HCT116 (cell line): ENCODE measurements around the gene STIM1. TPM values are rescaled to one million over a fixed set of nuclear protein-coding genes. Genes with fewer than 3 reads are reported as not detected.

ENCODE experiments used
- ATAC-seq: fragments of 200-7000 bp; cut with Tn5 transposase; 2 replicates; pipeline ENCODE4 v1.9.1; 2020; ENCODE audit warnings: mild to moderate bottlenecking, moderate library complexity
- BruUV-seq: library from RNA; stranded (reverse); fragments of 400-500 nt; replicated peaks from 2 replicates; lab custom pipeline; 2021; lab: Mats Ljungman, UMichigan
- CTCF ChIA-PET: fragments of 300-600 bp; sonication (Branson Sonifier 250); formaldehyde crosslinking; loops from one replicate; lab custom pipeline; 2021; ENCODE audit warnings: antibody characterized with exemption; lab: Charles Lee
- POLR2A ChIA-PET: fragments of 300-600, 350-600 bp; sonication (Branson Sonifier 250); formaldehyde crosslinking; loops from one replicate; lab custom pipeline; 2021; ENCODE audit warnings: antibody characterized with exemption; lab: Charles Lee
- RAD21 ChIA-PET, 2 experiments: fragments of 300-600 bp; sonication (Branson Sonifier 250); formaldehyde crosslinking; loops; one replicate each; lab custom pipeline; 2023; ENCODE audit warnings: low total read pairs in 2 of 2; ENCODE audit not compliant: uncharacterized antibody in 2 of 2, unreplicated experiment in 2 of 2, low non-redundant PET in 1 of 2; lab: Charles Lee
- DNase-seq: peaks from one replicate; pipeline ENCODE4 v3.0.0-alpha.2; 2010; ENCODE audit warnings: low read depth, low spot score
- H2AFZ ChIP-seq: fragments of 200-600 bp; shearing (Covaris generic), sonication (generic); 2 replicates; pipeline ENCODE4 v1.6.1; 2017; ENCODE audit warnings: low read depth, mixed run types, mixed read lengths, antibody characterized with exemption, low read length; ENCODE audit not compliant: poor library complexity, severe bottlenecking
- H3K27ac ChIP-seq: 2 replicates; pipeline ENCODE4 v1.5.1; 2012; ENCODE audit warnings: low read depth, low read length
- H3K27me3 ChIP-seq: fragments of 200-600 bp; sonication (generic); 2 replicates; pipeline ENCODE4 v1.6.1; 2016; ENCODE audit warnings: mixed run types, low read length, mixed read lengths; ENCODE audit not compliant: insufficient read depth
- H3K36me3 ChIP-seq, 2 experiments: fragments of 200-500 bp in 1 of 2; fragments of 200-600 bp in 1 of 2; sonication (Bioruptor generic) in 1 of 2; sonication (generic) in 1 of 2; 2 replicates each; pipeline versions ENCODE4 v1.5.1 to v1.6.1; 2014 to 2016; ENCODE audit warnings: low read length in 2 of 2, inconsistent platforms in 1 of 2, mixed read lengths in 1 of 2, mixed run types in 1 of 2; ENCODE audit not compliant: insufficient read depth in 2 of 2, control insufficient read depth in 1 of 2
- H3K4me1 ChIP-seq, 2 experiments: fragments of 200-600 bp in 1 of 2; sonication (generic) in 1 of 2; 2 replicates each; pipeline versions ENCODE4 v1.5.1 to v1.6.1; 2012 to 2017; ENCODE audit warnings: low read length in 2 of 2, inconsistent platforms in 1 of 2, mild to moderate bottlenecking in 1 of 2, mixed read lengths in 1 of 2, mixed run types in 1 of 2, moderate library complexity in 1 of 2; ENCODE audit not compliant: insufficient read depth in 2 of 2, control insufficient read depth in 1 of 2
- H3K4me2 ChIP-seq: fragments of 200-600 bp; sonication (generic); 2 replicates; pipeline ENCODE4 v1.6.1; 2017; ENCODE audit warnings: mixed run types, low read length, mixed read lengths
- H3K4me3 ChIP-seq, 2 experiments: fragments of 200-600 bp in 1 of 2; sonication (generic) in 1 of 2; replicated peaks in 1 of 2; 2 replicates each; pipeline ENCODE4 v1.5.1; 2011 to 2016; ENCODE audit warnings: low read length in 2 of 2, control low read depth in 1 of 2, low read depth in 1 of 2, mild to moderate bottlenecking in 1 of 2, mixed read lengths in 1 of 2, mixed run types in 1 of 2
- H3K79me2 ChIP-seq: fragments of 200-600 bp; sonication (generic); 2 replicates; pipeline ENCODE4 v1.6.1; 2017; ENCODE audit warnings: mild to moderate bottlenecking, mixed run types, low read length, moderate library complexity, mixed read lengths; ENCODE audit not compliant: insufficient read depth
- H3K9ac ChIP-seq: fragments of 200-600 bp; sonication (generic); 2 replicates; pipeline ENCODE4 v1.6.1; 2016; ENCODE audit warnings: low read length, mixed read lengths
- H3K9me2 ChIP-seq: fragments of 200-600 bp; sonication (generic), shearing (Covaris generic); 2 replicates; pipeline ENCODE4 v1.6.1; 2017; ENCODE audit warnings: mixed run types, mild to moderate bottlenecking, moderate library complexity; ENCODE audit not compliant: insufficient read depth
- H3K9me3 ChIP-seq, 2 experiments: fragments of 200-500 bp in 1 of 2; fragments of 200-600 bp in 1 of 2; sonication (Bioruptor generic) in 1 of 2; sonication (generic) in 1 of 2; 2 replicates each; pipeline ENCODE4 v1.6.1; 2014 to 2017; ENCODE audit warnings: low read length in 2 of 2, mixed read lengths in 2 of 2, inconsistent platforms in 1 of 2, low read depth in 1 of 2, mild to moderate bottlenecking in 1 of 2, mixed run types in 1 of 2, moderate library complexity in 1 of 2; ENCODE audit not compliant: control insufficient read depth in 1 of 2, insufficient read depth in 1 of 2
- H4K20me1 ChIP-seq: fragments of 200-600 bp; sonication (generic), shearing (Covaris generic); 2 replicates; pipeline ENCODE4 v1.6.1; 2017; ENCODE audit warnings: mixed run types, mild to moderate bottlenecking, moderate library complexity; ENCODE audit not compliant: insufficient read depth
- CBX3 ChIP-seq: IDR thresholded peaks from 2 replicates; pipeline ENCODE4 v1.6.1; 2012; ENCODE audit warnings: low read depth
- CEBPB ChIP-seq: IDR thresholded peaks from 2 replicates; pipeline ENCODE4 v1.6.1; 2012; ENCODE audit warnings: low read depth
- CTCF ChIP-seq, 3 experiments: fragments of 200-600 bp in 1 of 3; sonication (generic) in 1 of 3; IDR thresholded peaks in 2 of 3; conservative IDR thresholded peaks in 1 of 3; 2 replicates each; pipeline ENCODE4 v1.5.1; 2012 to 2017; ENCODE audit warnings: low read depth in 2 of 3, low read length in 2 of 3, antibody characterized with exemption in 1 of 3, borderline replicate concordance in 1 of 3, control low read depth in 1 of 3, mild to moderate bottlenecking in 1 of 3, mixed read lengths in 1 of 3, mixed run types in 1 of 3, moderate library complexity in 1 of 3; ENCODE audit not compliant: insufficient read depth in 1 of 3
- EGR1 ChIP-seq: IDR thresholded peaks from 2 replicates; pipeline ENCODE4 v1.6.1; 2012; ENCODE audit warnings: low read depth
- JUND ChIP-seq: IDR thresholded peaks from 2 replicates; pipeline ENCODE4 v1.6.1; 2012
- MAX ChIP-seq: IDR thresholded peaks from 2 replicates; pipeline ENCODE4 v1.6.1; 2012
- RAD21 ChIP-seq: IDR thresholded peaks from 2 replicates; pipeline ENCODE4 v1.6.1; 2012; ENCODE audit warnings: low read depth, mild to moderate bottlenecking
- SIN3A ChIP-seq: IDR thresholded peaks from 2 replicates; pipeline ENCODE4 v1.6.1; 2012; ENCODE audit warnings: low read depth
- SP1 ChIP-seq: IDR thresholded peaks from 2 replicates; pipeline ENCODE4 v1.6.1; 2012; ENCODE audit warnings: low read depth
- TCF7L2 ChIP-seq: IDR thresholded peaks from 2 replicates; pipeline ENCODE4 v1.7.0; 2011; ENCODE audit warnings: borderline replicate concordance, inconsistent platforms; ENCODE audit not compliant: insufficient read depth, insufficient read length; ENCODE audit errors: extremely low read depth
- ZNF274 ChIP-seq: fragments of 200-500 bp; sonication (Bioruptor generic); IDR thresholded peaks from 2 replicates; pipeline ENCODE4 v1.6.1; 2014; ENCODE audit warnings: mild to moderate bottlenecking, low read depth, low read length, inconsistent platforms
- intact Hi-C: fragments of 100-400 bp; cut with micrococcal nuclease; formaldehyde crosslinking; loops from 2 replicates; pipeline ENCODE4 v1.10.0; 2022
- total RNA-seq: library from RNA; stranded (reverse); gene quantifications from one replicate; pipeline ENCODE4 v1.2.1, GENCODE V29; 2021; ENCODE audit not compliant: unreplicated experiment

The STIM1 gene
- total RNA-seq, 1 experiment from 2014 or later, result 22.3 TPM

GRCh38 chr11:3832816-3833215 lies 22.6 kb upstream of the STIM1 start:
- Histone ChIP-seq H3K9ac (no peak overlapping the region), H3K4me1 (peaks cover 0 to 4% of the 10 kb centered on the region in 2 experiments; a peak in 1 of 4 replicates), H3K9me3 (no peaks in the 10 kb centered on the region), H4K20me1 (no peaks in the 10 kb centered on the region), H3K9me2 (no peaks in the 10 kb centered on the region), H3K27me3 (no peaks in the 10 kb centered on the region), H3K4me2 (no peak overlapping the region), H3K36me3 (peaks cover 7 to 15% of the 10 kb centered on the region in 2 experiments; a peak in 2 of 4 replicates), H2AFZ (no peak overlapping the region), H3K79me2 (peaks cover 82% of the 10 kb centered on the region), H3K4me3 (no peak overlapping the region), H3K27ac (no peak overlapping the region)
- BruUV-seq, result no TSS peak
- DNase-seq, result no peak
- ChIA-PET CTCF (no interaction called here), POLR2A (no interaction called here), RAD21 (no interaction called here)
- no peak for ATAC-seq
- TF ChIP-seq EGR1, result no peak
- no peak for TF ChIP-seq RAD21
- no peak for TF ChIP-seq ZNF274
- no peak for TF ChIP-seq CTCF (IDR thresholded peaks at IDR 0.05 in 2 of 3, conservative IDR thresholded peaks at IDR 0.05 in 1 of 3; ENCODE audit: borderline replicate concordance in 1 of 3, insufficient read depth in 1 of 3, low read depth in 2 of 3, low read length in 2 of 3)
- no peak for TF ChIP-seq SIN3A
- no peak for TF ChIP-seq TCF7L2
- TF ChIP-seq CEBPB, result no peak
- TF ChIP-seq SP1, result no peak
- no peak for TF ChIP-seq JUND
- TF ChIP-seq MAX, result no peak
- no peak for TF ChIP-seq CBX3
- intact Hi-C loops, result no loop called here
